ENCODE data around the gene EEA1.
"Not testable (repeated sequence)": the region's sequence is repeated elsewhere in the genome, so short reads cannot be mapped to it uniquely, and the experiment has no call there.

The EEA1 gene

DNA sequence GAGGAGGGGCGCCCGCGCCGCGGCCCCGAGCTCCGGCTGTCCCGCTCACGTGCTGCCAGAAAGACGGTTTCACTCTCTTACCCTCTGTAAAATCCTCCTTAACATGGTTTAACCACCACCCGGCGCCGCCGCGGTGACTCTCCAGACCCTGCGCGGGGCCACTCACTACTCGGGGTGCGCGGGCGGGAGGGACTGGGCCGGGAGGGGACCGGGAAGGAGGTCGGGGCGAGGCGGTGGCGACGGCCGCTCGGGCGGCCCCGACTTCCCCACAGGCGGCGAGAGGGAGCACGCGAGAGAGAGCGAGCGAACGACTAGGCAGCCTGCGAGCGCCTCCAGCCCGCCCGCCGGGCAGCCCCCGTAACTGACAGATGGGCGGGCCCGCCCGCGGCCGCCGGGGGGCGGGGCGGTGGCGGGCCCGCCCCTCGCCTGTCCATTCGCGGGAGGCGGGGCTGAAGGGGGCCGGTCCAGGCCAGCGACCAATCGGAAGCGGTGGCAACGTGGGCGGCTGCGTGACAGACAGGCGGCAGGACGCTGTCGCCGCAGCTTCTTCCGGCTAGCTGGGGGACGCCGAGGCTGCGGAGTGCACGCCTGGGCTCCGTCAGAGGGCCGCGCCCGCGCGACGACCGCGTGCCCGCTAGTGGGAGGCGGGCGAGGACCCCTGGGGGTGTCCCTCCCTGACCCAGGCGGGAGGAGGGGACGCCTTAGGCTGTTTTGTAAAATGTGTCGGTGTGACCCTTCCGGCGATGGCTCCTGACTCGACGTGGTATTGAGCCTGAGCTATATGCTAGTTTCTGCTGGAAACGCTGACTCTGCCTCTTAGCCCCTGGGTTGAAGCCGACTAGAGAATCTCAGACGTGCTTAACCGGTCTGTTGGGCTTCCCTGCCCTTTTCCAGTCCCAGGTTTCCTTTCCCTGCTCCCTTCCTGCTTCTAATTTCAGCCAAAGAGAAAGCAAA is at the start of gene EEA1:
Gene EEA1 (minus strand): TSS at position 334 of the 954 bp plus-strand sequence. CDS start 229 bp downstream, at position 105.
- FAIRE-seq, result no peak

DNA sequence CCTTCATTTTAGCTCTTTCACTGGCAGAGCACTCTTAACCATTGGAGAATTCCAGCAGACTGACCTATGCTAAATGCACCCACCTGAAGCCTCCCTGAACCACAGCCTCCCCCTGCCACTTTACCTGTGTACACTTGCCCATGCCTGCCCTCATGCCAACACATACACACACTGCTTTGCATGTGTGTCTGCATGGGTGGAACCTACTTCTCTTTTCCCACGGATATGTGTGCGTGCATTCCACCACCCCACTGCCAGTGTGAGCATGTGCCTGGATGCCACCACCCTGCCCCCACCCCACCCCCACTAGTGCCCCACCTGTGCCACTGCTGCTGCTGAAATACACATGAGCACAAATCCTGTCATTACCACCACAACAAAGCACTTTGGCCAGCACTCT is 49.5 kb upstream of the EEA1 start:
- no peak for FAIRE-seq

DNA sequence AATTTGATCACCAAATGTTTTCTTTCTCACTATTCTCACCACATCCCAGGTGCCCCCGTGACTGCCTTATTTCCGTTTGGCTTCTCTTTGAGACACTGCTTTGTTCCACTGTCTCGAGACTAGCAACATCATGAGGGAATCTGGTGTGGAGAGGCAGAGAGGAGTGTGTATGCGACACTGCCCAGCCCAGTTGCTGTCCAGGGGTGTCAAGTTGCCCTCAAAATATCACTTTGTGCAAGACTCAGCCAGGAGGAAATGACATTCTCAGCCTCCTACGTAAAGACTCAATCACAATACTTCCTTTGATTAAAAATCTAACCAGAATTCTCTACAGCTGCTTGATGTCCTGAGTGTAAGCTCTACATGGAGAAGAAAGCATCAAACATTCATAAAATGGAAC is 48.2 kb upstream of the EEA1 start:
- no peak for FAIRE-seq

DNA sequence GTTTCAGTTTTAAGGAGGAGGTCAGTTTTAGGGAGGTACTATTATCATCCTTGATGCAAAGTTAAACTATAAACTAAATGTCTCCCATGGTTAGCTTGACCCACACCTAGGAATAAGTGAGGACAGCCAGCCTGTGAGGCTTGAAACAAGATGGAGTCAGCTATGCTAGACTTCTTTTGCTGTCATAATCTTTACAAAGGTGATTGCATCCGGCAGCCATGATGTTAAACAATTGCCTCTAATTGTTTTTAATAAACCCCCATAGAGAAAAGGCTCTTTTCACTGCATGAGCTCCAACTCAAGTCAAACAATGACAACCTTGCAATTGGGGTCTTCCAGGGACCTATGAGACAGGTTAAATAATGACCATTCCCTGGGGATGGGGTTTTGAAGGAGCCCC is 45.7 kb upstream of the EEA1 start:
- no peak for FAIRE-seq

DNA sequence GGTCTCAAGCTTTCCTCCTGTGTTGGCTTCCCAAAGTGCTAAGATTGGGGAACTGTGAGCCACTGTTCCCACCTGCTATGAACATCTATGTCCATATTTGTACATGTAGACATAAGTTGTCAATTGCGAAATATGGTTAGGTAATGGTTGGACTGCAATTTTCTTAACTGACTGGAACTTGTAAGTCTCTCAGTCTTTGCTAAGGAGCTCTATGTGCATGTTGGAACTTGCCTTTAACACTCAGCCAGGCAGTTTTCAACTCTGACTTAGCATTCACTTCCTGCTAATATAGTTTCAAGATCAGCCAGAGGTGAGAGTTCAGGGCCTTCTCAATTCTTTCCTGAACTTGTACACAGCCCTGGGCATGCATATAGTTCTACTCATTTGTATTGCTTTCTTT is 44.5 kb upstream of the EEA1 start:
- no peak for FAIRE-seq

DNA sequence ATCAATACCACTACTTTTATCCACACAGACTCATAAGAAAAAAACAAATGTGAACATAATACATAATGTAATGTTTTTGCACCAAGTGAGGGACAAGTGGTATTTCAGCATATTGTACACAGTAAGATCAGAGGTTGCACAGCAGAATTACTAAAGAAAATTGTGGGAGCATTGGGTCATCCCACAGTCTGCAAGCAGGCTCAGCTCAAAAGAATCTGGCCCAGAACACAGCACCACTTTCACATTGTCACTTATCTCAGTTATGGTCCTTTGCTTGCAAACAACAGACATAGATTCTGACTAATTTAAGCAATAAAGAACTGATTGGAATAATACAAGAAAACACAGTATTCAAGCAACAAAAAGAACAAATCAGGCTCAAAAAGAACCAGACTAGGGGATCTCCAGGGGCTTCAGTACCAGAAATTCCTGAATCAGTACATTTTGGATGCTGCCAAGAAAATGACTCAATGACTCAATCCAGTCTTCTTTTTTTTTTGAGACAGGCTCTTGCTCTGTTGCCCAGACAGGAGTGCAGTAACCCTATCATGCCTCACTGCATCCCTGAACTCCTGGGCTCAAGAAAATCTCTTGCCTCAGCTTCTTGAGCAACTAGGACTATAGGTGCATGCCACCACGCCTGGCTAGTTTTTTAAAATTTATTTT is 42.9 kb upstream of the EEA1 start:
- no peak for FAIRE-seq

DNA sequence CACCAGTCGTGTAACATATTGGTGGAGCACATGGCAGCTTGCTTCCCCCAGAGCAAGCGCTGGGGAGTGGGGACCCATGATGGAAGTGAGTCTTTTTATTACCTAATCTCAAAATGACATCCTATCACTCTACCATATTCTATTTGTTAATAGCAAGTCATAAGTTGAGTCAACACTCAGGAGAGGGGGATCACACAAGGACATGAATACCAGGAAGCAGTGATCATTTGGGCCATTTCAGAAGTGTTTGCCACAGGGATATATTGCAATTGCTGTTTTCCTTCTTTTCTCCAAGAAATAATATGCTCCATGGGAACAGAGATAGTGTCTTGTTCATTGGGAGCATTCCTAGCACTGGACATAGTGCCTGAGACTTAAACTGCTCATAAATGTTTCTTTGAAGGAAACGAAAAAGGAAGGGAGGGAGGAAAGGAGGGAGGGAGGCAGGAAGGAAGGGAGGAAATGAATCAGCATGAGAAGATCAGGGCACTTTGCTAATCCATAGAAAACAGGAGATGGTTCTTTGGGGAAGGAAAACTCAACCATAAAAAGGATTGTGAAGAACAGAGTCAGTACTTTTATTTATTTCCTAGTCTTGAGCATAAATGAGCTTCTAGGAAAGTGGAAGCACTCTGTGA is 39.2 kb upstream of the EEA1 start:
- no peak for FAIRE-seq

DNA sequence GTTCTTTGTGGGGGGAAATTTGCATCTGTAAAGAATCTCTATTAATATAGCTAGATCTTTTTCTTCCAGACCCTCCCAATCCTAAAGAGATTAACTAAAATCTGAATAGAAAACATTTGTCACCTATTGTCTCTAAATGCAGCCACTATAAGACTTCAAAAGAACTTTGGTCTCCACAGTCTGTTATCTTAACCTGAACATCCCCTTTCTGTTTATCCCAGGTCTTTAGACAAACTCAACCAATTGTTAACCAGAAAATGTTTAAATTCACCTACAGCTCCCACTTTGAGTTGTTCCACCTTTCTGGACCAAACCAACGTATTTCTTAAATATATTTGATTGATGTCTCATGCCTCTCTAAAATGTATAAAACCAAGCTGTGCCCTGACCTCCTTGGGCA is 35.3 kb upstream of the EEA1 start:
- FAIRE-seq, result not testable (repeated sequence)

DNA sequence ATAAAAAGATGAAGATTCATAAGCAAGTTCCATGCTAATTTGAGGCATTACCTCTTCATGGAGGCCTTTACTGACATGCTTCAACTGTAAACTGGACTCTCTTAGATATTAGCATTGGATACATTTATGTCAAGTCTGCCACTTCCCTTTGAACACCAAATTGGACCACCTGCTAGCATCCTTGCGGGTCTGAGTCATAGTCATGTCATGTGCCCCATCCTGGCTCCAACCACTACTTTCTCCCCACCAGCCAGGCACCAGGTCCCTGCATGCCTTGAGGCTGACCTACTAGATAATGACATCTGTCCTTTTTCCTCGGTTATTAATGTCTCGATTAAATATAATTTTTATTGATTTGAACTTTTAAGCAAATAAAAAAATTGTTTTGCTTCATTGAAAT is 32.9 kb upstream of the EEA1 start:
- no peak for FAIRE-seq

DNA sequence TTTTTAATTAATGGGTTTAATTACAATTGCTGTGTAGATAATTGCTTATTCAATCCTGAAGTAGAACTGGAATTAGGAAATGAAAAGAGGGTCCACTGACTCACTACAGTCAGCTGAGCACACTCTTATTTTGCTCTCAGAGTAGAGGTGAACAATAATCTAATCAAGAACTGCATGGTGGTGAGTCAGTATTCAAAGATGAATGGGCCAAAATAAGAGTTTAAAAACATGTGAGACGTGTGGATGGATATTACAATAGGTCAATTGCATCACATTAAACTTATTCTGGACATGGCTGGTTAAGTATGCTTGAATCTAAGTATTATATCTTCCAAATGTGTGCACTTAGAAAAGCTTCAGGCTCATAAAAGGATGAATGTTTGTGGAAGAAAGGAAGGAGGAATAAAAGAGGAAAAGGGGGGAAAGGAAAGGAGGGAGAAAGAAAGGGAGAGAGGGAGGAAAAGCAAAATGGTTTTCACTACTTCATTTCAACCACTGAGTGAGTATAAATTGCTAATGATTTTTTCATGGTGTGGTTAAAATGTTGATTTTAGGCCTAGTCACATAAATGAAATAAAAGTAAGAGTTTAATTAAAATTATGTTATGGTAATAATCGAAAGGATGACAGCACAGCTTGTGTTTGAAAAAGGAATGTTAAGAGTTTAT is 27.0 kb upstream of the EEA1 start:
- no peak for FAIRE-seq

DNA sequence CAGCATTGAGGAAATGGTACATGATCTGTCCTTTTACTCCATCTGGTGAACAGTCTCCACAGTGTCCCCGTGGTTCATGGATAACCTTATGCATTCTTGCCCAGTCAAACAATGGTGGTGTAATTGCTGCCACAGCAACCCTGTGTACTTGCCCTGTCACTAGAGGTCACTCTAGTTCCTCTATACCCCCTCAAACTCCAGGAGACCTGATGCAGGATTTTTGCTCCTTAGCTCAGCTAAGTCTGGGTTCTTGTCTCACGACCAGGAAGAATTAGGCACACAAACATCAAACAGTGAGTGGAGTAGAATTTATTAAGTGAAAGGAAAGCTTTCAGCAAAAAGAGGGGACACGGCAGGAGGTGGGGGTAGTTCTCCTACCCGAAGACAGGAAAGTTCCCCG is 24.7 kb upstream of the EEA1 start:
- no peak for FAIRE-seq

DNA sequence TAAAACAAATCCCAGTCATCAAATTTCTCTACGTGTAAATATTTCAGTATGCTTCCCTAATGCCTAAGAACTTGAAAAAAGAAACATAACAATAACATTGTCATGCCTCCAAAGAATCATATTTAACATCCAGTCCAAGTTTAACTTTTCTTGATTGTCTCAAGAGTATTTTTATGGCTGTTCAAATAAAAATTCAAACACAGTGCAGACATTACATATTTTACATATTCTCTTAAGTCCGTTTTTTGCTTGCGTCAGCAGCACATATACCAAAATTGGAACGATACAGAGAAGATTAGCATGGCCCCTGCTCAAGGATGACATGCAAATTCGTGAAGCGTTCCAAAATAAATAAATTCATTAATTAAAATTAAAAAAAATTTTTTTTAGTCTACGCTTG is 23.3 kb upstream of the EEA1 start:
- no peak for FAIRE-seq

DNA sequence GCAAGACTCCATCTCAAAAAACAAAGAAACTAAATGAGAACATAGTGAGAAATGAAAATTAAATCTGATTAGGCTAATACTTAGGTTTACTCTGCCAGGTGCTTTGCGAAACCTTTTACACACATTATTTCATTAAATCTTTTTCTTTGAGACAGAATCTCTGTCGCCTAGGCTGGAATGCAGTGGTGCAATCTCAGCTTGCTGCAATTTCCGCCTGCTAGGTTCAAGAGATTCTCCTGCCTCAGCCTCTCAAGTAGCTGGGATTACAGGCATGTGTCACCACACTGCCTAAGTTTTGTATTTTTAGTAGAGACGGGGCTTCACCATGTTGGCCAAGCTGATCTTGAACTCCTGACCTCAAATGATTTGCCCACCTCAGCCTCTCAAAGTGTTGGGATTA is 21.9 kb upstream of the EEA1 start:
- FAIRE-seq, result no peak

DNA sequence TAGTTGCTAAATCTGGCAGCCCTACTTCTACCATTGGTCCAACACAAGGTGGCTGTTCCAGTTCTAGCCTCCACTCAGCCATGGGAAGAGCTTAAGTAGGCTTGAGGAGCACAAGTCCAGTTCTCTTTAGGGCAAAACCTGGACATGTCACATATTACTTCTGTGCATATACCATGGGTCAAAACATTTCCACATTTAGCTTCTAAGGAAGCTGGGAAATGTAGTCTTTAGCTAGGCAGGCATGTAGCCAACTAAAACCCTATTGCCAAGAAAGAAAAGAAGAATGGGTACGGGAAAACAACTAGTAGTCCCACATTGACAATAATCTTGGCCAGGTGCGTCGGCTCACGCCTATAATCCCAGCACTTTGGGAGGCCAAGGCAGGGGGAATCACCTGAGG is 20.9 kb upstream of the EEA1 start:
- no peak for FAIRE-seq

DNA sequence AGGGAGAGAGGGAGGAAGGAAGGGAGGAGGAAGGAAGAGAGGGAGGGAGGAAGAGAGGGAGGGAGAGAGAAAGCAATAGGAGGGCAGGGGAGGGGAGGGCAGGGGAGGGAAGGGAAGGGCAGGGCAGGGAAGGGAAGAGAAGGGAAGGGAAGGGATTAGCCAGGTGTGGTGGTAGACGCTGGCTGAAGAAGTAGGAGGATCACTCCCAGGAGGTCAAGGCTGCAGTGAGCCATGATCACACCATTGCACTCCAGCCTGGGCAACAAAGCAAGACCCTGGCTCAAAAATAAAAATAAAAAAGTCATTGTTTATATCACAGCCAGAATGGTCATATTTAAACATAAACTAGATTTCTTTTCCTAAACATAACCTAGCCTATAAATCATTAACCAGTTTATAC is 20.4 kb upstream of the EEA1 start:
- FAIRE-seq, result no peak

DNA sequence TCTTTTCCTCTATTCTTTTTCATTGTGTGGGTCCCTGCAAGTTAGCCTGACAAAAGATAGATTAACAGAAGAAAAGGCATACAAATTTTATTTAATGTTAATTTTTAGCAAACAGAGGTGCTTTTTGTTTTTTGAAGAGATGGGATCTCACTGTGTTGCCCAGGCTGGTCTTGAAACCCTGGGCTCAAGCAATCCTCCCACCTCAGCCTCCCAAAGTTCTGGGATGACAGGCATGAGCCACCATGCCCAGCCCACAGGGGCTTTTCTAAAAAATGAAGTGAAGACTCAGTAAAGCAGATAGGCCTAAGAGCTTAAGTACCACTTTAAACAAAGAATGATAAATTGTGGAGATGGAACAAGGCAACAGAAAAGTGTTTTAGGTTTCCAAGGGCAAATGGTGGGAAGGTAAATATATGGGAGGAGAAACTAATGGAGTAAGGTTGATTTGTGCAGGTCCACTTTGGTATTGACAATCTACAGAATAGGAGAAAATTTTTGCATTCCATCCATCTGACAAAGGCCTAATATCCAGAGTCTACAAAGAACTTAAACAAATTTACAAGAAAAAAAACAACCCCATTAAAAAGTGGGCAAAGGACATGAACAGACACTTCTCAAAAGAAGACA is 18.6 kb upstream of the EEA1 start:
- FAIRE-seq, result no peak

DNA sequence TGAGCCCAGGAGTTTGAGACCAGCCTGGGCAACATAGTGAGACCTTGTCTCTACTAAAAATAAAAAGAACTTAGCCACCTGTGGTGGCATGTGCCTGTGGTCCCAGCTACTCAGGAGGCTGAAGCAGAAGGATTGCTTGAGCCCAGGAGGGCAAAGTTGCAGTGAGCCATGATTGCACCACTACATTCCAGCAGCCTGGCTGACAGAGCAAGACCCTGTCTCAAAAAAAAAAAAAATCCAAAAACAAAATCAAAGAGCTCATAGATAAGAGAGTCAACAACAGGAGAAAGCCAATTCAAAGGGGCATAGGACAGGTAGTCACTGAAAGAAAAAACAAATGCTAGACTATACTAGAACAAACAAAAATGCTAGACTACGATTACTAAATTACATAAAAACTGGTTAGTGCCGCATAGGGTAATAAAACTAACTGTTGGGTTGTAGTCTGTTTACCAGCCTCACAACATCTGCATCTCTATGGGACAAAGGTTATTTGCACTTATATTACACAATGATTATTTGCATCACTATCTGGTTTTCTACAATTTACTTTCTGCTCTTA is 16.6 kb upstream of the EEA1 start:
- FAIRE-seq, result no peak

DNA sequence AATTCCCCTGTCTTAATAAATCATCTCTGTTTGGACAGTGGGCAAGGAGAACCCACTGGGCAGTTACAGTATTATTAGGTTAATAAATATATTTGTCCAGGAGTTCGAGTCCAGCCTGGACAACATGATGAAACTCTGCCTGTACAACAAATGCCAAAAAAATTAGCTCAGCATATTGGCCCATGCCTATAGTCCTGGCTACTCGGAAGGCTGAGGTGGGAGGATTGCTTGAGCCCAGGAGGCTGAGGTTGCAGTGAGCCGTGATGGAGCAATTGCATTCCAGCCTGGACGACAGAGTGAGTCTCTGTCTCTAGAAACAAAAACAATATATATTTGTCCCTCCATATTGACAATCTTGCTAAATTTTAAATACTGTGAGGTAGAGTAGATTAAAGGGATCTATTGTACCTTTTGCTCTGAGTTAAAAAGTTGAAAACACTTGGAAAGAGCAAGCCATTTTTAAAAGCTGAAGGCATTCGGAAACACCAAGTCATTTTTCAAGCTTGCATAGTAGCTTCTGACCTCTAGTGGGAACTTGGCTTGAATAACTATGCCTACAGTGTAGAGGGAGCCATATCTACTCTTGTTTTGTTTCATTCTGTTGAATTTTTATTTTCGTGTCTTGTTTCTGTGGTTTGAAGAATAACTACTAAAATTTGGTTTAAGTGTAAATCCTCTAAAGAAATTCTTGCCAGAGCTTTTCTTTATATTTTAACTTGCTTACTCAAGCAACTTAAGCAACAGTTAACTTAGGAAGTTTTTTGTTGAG is 14.6 kb upstream of the EEA1 start:
- no peak for FAIRE-seq

DNA sequence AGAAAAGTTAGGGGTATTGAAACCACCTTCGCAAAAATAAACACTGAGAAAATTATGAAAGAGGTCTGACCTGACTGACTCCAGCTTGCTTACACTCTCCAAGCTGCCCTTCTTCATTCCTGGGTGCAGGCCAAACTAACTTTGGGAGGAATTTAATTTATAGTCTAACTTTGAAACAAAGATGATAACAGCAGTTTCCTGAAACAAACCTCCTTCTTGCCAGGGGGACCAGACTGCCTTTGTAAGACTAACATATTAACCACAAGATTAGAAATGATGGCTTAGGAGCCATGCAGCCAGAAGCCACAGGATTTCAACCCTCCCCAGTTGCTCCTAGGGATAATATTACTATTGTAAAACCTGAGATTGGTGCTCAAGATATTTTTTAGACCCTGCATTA is 13.8 kb upstream of the EEA1 start:
- no peak for FAIRE-seq

DNA sequence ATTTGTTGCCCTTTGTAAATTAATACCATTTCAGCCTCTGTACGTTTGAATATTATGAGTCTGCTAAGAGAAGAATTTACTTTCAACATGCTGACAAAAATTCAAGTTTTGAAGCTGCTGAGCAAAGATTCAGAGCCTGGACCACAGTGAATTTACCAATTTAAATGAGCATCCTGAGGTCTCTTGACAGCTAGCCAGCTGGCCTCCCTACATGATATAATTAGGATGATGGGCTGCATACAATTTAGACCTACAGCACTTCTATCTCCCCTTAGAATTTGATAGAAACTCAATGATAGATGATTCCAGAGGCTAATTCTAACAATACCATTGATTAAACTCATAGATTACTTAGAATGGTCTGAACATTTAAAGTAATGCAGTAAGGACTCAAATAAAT is 10.0 kb upstream of the EEA1 start:
- FAIRE-seq, result no peak

DNA sequence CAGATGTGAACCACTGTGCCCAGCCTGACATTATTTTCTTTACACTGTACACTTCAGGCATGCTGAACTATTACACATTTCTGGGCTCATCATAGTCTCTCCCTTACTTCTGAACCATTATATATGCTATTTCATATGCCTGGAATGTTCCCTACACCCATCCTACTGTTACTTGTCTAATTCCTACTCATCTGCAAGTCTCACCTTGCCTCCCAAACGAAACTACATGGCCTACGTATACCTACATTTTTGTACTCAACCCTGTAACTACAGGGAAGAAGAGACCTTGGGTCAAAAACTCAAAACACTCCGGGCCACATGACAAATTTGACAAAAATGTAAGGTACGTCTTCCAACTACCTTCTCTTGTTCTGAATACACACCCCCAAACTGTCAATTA is 9.5 kb upstream of the EEA1 start:
- FAIRE-seq, result no peak

DNA sequence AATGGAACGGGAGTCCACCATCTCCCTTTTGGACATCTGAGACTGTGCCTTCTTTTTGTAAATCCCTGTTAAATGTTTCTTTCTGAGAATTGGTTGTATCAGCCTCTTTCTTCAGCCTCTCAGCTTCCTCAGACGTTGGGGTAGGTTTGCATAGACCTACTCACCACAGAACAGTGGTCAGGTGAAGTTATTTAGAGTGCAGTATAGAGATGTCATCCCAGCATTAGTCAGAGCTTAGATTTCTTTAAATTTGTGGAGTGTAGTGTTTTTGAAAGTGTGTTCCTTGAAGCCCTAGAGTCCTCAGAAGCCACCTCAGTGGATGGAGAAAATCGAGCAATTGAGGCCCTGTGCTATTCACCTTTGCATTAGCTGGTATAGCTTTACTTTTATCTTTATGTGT is 8.9 kb upstream of the EEA1 start:
- no peak for FAIRE-seq

Measured in islet of Langerhans (tissue), 1 donor.